Karpas-422 (cell line): ENCODE data around the gene SHMT1. TPM values are rescaled to one million over a fixed set of nuclear protein-coding genes. Genes with fewer than 3 reads are reported as not detected.
"Not testable (repeated sequence)": the region's sequence is repeated elsewhere in the genome, so short reads cannot be mapped to it uniquely, and the experiment has no call there.

Experiments
- DNase-seq: peaks from one replicate; pipeline ENCODE4 v3.0.0-alpha.2; 2015
- H2AFZ ChIP-seq: fragments of 200-600 bp; sonication (generic); 2 replicates; pipeline ENCODE4 v1.6.1; 2014; ENCODE audit warnings: antibody characterized with exemption, low read length, mixed read lengths
- H3K27ac ChIP-seq: fragments of 200-600 bp; sonication (generic); 2 replicates; pipeline ENCODE4 v1.5.1; 2014; ENCODE audit warnings: mild to moderate bottlenecking, low read length, moderate library complexity
- H3K27me3 ChIP-seq: fragments of 200-600 bp; sonication (generic); 2 replicates; pipeline ENCODE4 v1.6.1; 2014; ENCODE audit warnings: low read length, mixed read lengths
- H3K36me3 ChIP-seq: fragments of 200-600 bp; sonication (generic); 2 replicates; pipeline ENCODE4 v1.6.1; 2014; ENCODE audit warnings: low read length, mixed read lengths; ENCODE audit not compliant: insufficient read depth
- H3K4me1 ChIP-seq: fragments of 200-600 bp; sonication (generic); 2 replicates; pipeline ENCODE4 v1.6.1; 2014; ENCODE audit warnings: mild to moderate bottlenecking, low read length, mixed read lengths
- H3K4me2 ChIP-seq: fragments of 200-600 bp; sonication (generic); 2 replicates; pipeline ENCODE4 v1.6.1; 2014; ENCODE audit warnings: low read length, low read depth, mild to moderate bottlenecking; ENCODE audit not compliant: poor library complexity, severe bottlenecking
- H3K4me3 ChIP-seq: fragments of 200-600 bp; sonication (generic); 2 replicates; pipeline ENCODE4 v1.5.1; 2014; ENCODE audit warnings: mild to moderate bottlenecking, antibody characterized with exemption, low read length, mixed read lengths
- H3K79me2 ChIP-seq: fragments of 200-600 bp; sonication (generic); 2 replicates; pipeline ENCODE4 v1.6.1; 2014; ENCODE audit warnings: mild to moderate bottlenecking, low read length, mixed read lengths
- H3K9ac ChIP-seq: fragments of 200-600 bp; sonication (generic); 2 replicates; pipeline ENCODE4 v1.6.0; 2014; ENCODE audit warnings: low read length
- H3K9me2 ChIP-seq: fragments of 200-600 bp; sonication (generic), shearing (Covaris generic); replicated peaks from 2 replicates; pipeline ENCODE4 v1.6.0; 2014; ENCODE audit warnings: mild to moderate bottlenecking, low read length, moderate library complexity; ENCODE audit not compliant: insufficient read depth
- H3K9me3 ChIP-seq: fragments of 300-700, 200-600 bp; sonication (generic); 2 replicates; pipeline ENCODE4 v1.6.1; 2014; ENCODE audit warnings: low read length, mixed read lengths
- H4K20me1 ChIP-seq: fragments of 200-600 bp; sonication (generic); 2 replicates; pipeline ENCODE4 v1.6.1; 2014; ENCODE audit warnings: mild to moderate bottlenecking, antibody characterized with exemption, low read length, low read depth; ENCODE audit not compliant: insufficient read depth
- total RNA-seq: library from RNA; depleted of rRNA; stranded (reverse); fragments of >200 nt; shearing (Covaris generic); gene quantifications from 2 replicates; pipeline ENCODE4 v1.2.3, GENCODE V29; 2014; ENCODE audit warnings: low replicate concordance

Gene SHMT1
- total RNA-seq, 1 experiment from 2014 or later: 17.7 TPM

GRCh38 chr17:18381158-18381952 is 18.0 kb upstream of the SHMT1 start:
- Histone ChIP-seq H3K4me2 (no peak overlapping the region), H3K9me2 (no peaks in the 10 kb centered on the region), H4K20me1 (no peaks in the 10 kb centered on the region), H3K36me3 (no peaks in the 10 kb centered on the region), H3K4me3 (no peak overlapping the region), H3K4me1 (no peaks in the 10 kb centered on the region), H3K9ac (no peak overlapping the region), H3K27me3 (no peaks in the 10 kb centered on the region), H3K9me3 (no peaks in the 10 kb centered on the region), H2AFZ (no peak overlapping the region), H3K27ac (no peak overlapping the region), H3K79me2 (no peaks in the 10 kb centered on the region)
- DNase-seq: no peak

- no peak overlapping the region for H3K4me3 ChIP-seq
- no peaks in the 10 kb centered on the region for H3K27me3 ChIP-seq
- DNase-seq: no peak
- H4K20me1 ChIP-seq: no peaks in the 10 kb centered on the region
- H3K9me3 ChIP-seq: no peaks in the 10 kb centered on the region
- no peaks in the 10 kb centered on the region for H3K36me3 ChIP-seq
- H3K9ac ChIP-seq: no peak overlapping the region
- H3K9me2 ChIP-seq: no peaks in the 10 kb centered on the region
- H3K4me2 ChIP-seq: no peak overlapping the region
- no peaks in the 10 kb centered on the region for H3K4me1 ChIP-seq
- no peak overlapping the region for H2AFZ ChIP-seq
- H3K27ac ChIP-seq: no peak overlapping the region
- H3K79me2 ChIP-seq: no peaks in the 10 kb centered on the region
These were observed 17.3 kb upstream of the SHMT1 start for GRCh38 chr17:18380471-18381157.

- Histone ChIP-seq H3K9me3 (no peaks in the 10 kb centered on the region), H3K4me1 (no peaks in the 10 kb centered on the region), H3K27me3 (no peaks in the 10 kb centered on the region), H3K4me3 (no peak overlapping the region), H3K9me2 (no peaks in the 10 kb centered on the region), H3K9ac (no peak overlapping the region), H3K79me2 (no peaks in the 10 kb centered on the region), H3K27ac (no peak overlapping the region), H4K20me1 (no peaks in the 10 kb centered on the region), H3K36me3 (no peaks in the 10 kb centered on the region), H2AFZ (no peak overlapping the region), H3K4me2 (no peak overlapping the region)
- DNase-seq: no peak
These were observed 16.1 kb upstream of the SHMT1 start for GRCh38 chr17:18379246-18380146.

GRCh38 chr17:18378614-18379013 is 15.3 kb upstream of the SHMT1 start:
- not testable (repeated sequence) for H3K27ac ChIP-seq, H3K27me3 ChIP-seq, H4K20me1 ChIP-seq, H3K4me3 ChIP-seq, H2AFZ ChIP-seq, H3K4me1 ChIP-seq, H3K4me2 ChIP-seq, H3K9ac ChIP-seq, H3K9me3 ChIP-seq, H3K9me2 ChIP-seq, H3K36me3 ChIP-seq, DNase-seq, H3K79me2 ChIP-seq

GRCh38 chr17:18378205-18378505 is 14.8 kb upstream of the SHMT1 start:
- H3K36me3 ChIP-seq: no peaks in the 10 kb centered on the region
- H3K9me2 ChIP-seq: no peaks in the 10 kb centered on the region
- H3K27me3 ChIP-seq: no peaks in the 10 kb centered on the region
- no peak overlapping the region for H3K4me3 ChIP-seq
- H3K79me2 ChIP-seq: no peaks in the 10 kb centered on the region
- no peak overlapping the region for H3K9ac ChIP-seq
- H4K20me1 ChIP-seq: no peaks in the 10 kb centered on the region
- no peak overlapping the region for H3K4me2 ChIP-seq
- no peaks in the 10 kb centered on the region for H3K4me1 ChIP-seq
- no peaks in the 10 kb centered on the region for H3K9me3 ChIP-seq
- DNase-seq: no peak
- no peak overlapping the region for H2AFZ ChIP-seq
- H3K27ac ChIP-seq: no peak overlapping the region

- no peak for DNase-seq
- H3K36me3 ChIP-seq: no peaks in the 10 kb centered on the region
- H3K9me3 ChIP-seq: no peaks in the 10 kb centered on the region
- H3K4me1 ChIP-seq: no peaks in the 10 kb centered on the region
- no peak within 1 kb of the TSS for H2AFZ ChIP-seq
- H3K27ac ChIP-seq: no peak within 1 kb of the TSS
- no peak within 1 kb of the TSS for H3K4me3 ChIP-seq
- H3K79me2 ChIP-seq: no peaks in the 10 kb centered on the region
- no peaks in the 10 kb centered on the region for H3K27me3 ChIP-seq
- H3K9ac ChIP-seq: no peak within 1 kb of the TSS
- H3K9me2 ChIP-seq: no peaks in the 10 kb centered on the region
- no peak within 1 kb of the TSS for H3K4me2 ChIP-seq
- H4K20me1 ChIP-seq: no peaks in the 10 kb centered on the region
These were observed 14.3 kb upstream of the SHMT1 start, which contains the start of gene EVPLL for GRCh38 chr17:18377437-18378204. EVPLL (plus strand) TSS chr17:18377778; CDS start chr17:18380938, 3,160 bp downstream.

GRCh38 chr17:18374216-18374615 is 10.9 kb upstream of the SHMT1 start:
- H3K27me3 ChIP-seq: no peaks in the 10 kb centered on the region
- no peaks in the 10 kb centered on the region for H3K36me3 ChIP-seq
- H3K9me2 ChIP-seq: no peaks in the 10 kb centered on the region
- H3K9ac ChIP-seq: no peak overlapping the region
- no peaks in the 10 kb centered on the region for H3K4me1 ChIP-seq
- H3K27ac ChIP-seq: no peak overlapping the region
- DNase-seq: no peak
- H4K20me1 ChIP-seq: no peaks in the 10 kb centered on the region
- H3K4me2 ChIP-seq: no peak overlapping the region
- H3K79me2 ChIP-seq: no peaks in the 10 kb centered on the region
- no peaks in the 10 kb centered on the region for H3K9me3 ChIP-seq
- no peak overlapping the region for H2AFZ ChIP-seq
- no peak overlapping the region for H3K4me3 ChIP-seq
